WERI-Rb-1 (cell line): Measurements from ENCODE around the gene CDSN.

Experiments
- DNase-seq: peaks from one replicate; pipeline ENCODE4 v3.0.0-alpha.2; 2020
- H3K27ac ChIP-seq: fragments of 250-450 bp; sonication (Bioruptor Pico); 2 replicates; pipeline ENCODE4 v1.5.1; 2020; ENCODE audit warnings: mild to moderate bottlenecking, moderate library complexity
- H3K27me3 ChIP-seq: fragments of 250-450 bp; sonication (Bioruptor Pico); 2 replicates; pipeline ENCODE4 v1.5.1; 2021; ENCODE audit warnings: mild to moderate bottlenecking, low read depth, moderate library complexity; ENCODE audit not compliant: insufficient read depth, severe bottlenecking
- H3K36me3 ChIP-seq: fragments of 250-450 bp; sonication (Bioruptor Pico); 2 replicates; pipeline ENCODE4 v1.5.1; 2020; ENCODE audit warnings: mild to moderate bottlenecking, moderate library complexity
- H3K4me3 ChIP-seq: 2 replicates; pipeline ENCODE4 v1.5.1; 2011; ENCODE audit warnings: low read depth, mild to moderate bottlenecking, control low read depth, low read length
- H3K9me3 ChIP-seq: fragments of 250-450 bp; sonication (Bioruptor Pico); 2 replicates; pipeline ENCODE4 v1.5.1; 2021; ENCODE audit warnings: mild to moderate bottlenecking, moderate library complexity; ENCODE audit not compliant: severe bottlenecking
- CTCF ChIP-seq: IDR thresholded peaks from 2 replicates; pipeline ENCODE4 v1.5.1; 2011; ENCODE audit warnings: low read depth, mild to moderate bottlenecking, control low read depth, inconsistent platforms, low read length

CDSN gene

GRCh38 chr6:31114970-31115849 lies 5.0 kb downstream of the CDSN start:
- Histone ChIP-seq H3K4me3 (no peak overlapping the region), H3K27me3 (no peaks in the 10 kb centered on the region), H3K9me3 (no peaks in the 10 kb centered on the region), H3K27ac (no peak overlapping the region), H3K36me3 (no peaks in the 10 kb centered on the region)
- peak; percentile 71 for TF ChIP-seq CTCF
- DNase-seq = peak; percentile 47

- H3K4me3 ChIP-seq = no peak within 1 kb of the TSS
- no peak for TF ChIP-seq CTCF
- peaks cover 2% of the 10 kb centered on the region for H3K27me3 ChIP-seq
Measured at GRCh38 chr6:31114541-31114878, 5.7 kb downstream of the CDSN start, which contains the start of gene PSORS1C1. PSORS1C1 (plus strand) TSS chr6:31114800; CDS start chr6:31129633, 14,833 bp downstream.

GRCh38 chr6:31113861-31114540 lies 6.2 kb downstream of the CDSN start:
- no peak for TF ChIP-seq CTCF
- H3K27me3 ChIP-seq = peaks cover 5% of the 10 kb centered on the region
- no peak overlapping the region for H3K27ac ChIP-seq
- no peaks in the 10 kb centered on the region for H3K36me3 ChIP-seq
- H3K9me3 ChIP-seq = no peaks in the 10 kb centered on the region
- DNase-seq = no peak
- H3K4me3 ChIP-seq = no peak overlapping the region

More at GRCh38 chr6:31114541-31114878, 5.7 kb downstream of the CDSN start, which contains the start of gene PSORS1C1:
- no peak within 1 kb of the TSS for H3K27ac ChIP-seq
- no peaks in the 10 kb centered on the region for H3K9me3 ChIP-seq
- DNase-seq = no peak
- H3K36me3 ChIP-seq = no peaks in the 10 kb centered on the region

GRCh38 chr6:31112478-31112877 lies 7.8 kb downstream of the CDSN start, which contains the start of gene C6orf15:
C6orf15 (minus strand) TSS chr6:31112575; CDS start chr6:31112555, 20 bp downstream.
- no peak within 1 kb of the TSS for H3K27ac ChIP-seq
- no peaks in the 10 kb centered on the region for H3K9me3 ChIP-seq
- peaks cover 5% of the 10 kb centered on the region for H3K27me3 ChIP-seq
- TF ChIP-seq CTCF = no peak
- no peak for DNase-seq
- no peaks in the 10 kb centered on the region for H3K36me3 ChIP-seq
- H3K4me3 ChIP-seq = no peak within 1 kb of the TSS

- no peak for TF ChIP-seq CTCF
- Histone ChIP-seq H3K4me3 (no peak overlapping the region), H3K27ac (no peak overlapping the region), H3K27me3 (peaks cover 5% of the 10 kb centered on the region), H3K9me3 (no peaks in the 10 kb centered on the region), H3K36me3 (no peaks in the 10 kb centered on the region)
- no peak for DNase-seq
Measured at GRCh38 chr6:31111712-31112111, 8.5 kb downstream of the CDSN start.
